Measurements from ENCODE around the gene ENOX1.
"Not testable (repeated sequence)": the region's sequence is repeated elsewhere in the genome, so short reads cannot be mapped to it uniquely, and the experiment has no call there.

The ENOX1 gene

DNA sequence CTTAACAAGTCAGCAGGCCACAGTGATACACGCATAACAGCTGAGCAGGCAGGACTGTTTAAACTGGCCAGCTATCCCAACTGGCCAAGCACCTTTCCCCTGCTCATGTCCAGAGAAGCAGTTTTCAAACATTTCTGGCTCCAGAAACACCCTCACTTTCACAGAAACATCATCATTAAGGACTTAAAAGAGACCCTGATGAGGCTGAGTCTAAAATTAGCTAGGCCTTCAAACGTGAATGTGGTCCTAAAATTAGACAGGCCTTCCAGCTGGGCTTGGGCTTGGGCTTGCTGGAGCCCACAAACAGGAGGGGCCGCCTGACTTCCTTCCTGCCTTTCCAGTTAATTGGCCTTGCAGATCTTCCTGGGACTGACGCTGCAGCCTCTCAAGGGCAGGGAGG is 429.2 kb downstream of the ENOX1 start:
- no peak for DNase-seq (ENCODE audit: low read depth in 2 of 2)

DNA sequence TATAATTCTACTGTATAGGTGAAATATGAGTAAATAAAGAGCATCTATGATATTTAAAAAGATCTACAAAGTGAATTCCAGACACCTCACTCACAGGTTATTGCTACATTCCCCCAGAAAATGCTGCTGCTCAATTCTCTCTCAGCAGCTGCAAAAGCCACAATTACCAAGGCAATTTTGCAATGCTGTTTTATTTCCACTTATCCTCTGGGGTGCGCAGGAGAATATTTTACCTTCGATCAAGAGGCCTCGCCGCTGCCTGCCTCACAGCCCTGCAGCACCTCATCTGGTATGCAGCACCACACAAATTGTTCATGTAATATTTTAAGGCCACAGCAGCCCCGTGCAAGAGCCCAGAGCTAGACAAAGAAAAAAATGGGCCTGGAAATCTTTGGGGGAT is 430.2 kb downstream of the ENOX1 start:
- DNase-seq (ENCODE audit: low read depth in 2 of 2) = no peak

DNA sequence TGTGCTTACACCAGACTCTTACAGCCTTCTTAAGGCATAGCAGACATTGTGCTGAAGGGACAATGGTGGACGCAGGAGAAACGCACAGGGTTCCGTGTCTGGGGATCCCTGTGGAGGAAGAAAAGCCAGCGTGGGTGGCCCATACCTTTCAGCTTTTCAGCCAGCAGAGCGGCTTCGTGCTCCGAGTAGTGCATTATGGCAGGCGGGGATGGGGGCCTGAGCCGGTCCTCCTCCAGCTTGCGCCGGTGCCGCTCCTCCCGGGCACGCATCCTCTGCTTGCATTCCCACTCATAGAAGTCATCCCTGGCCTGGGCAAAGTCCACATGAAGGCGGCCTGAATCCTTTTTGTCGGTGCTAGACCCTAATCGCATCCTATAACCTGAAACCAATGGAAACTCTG is 431.0 kb downstream of the ENOX1 start:
- DNase-seq (ENCODE audit: low read depth in 2 of 2) = no peak

DNA sequence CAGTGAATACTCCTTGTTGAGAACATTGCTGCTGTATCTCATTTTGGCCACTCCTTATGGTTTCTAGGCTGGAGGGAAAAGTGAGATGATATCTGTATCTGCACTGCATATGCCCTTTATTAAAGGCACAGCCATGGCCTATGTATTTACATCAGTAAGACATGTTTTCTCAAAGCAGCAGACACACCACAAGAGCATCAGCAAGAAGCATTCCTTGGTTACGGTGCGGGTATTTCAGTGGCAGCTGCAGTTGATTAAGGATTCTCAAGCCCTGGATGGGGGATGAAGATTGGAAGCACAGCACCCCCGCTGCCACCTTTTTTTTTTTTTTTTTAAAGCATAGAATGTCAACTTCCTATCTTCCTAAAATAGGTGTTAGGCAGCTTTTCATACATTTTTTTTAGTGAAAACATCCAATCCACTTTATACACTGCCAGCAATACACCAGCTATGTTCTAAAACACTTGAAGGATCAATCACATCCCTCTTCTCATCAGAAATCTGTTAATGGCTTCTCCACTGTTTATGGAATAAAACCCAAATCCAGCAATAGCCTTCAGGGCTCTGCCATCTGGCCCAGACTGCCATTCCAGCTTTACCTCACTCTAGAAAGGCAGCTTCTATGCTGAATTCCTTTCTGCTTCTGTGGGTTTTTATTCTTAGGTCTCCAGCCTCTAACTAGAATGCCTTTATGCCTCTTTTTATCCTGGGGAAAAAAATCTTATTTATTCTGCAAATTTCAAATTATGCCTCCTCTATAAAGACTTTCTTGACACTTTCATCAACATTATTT is 432.4 kb downstream of the ENOX1 start:
- DNase-seq (ENCODE audit: low read depth in 2 of 2) = no peak

DNA sequence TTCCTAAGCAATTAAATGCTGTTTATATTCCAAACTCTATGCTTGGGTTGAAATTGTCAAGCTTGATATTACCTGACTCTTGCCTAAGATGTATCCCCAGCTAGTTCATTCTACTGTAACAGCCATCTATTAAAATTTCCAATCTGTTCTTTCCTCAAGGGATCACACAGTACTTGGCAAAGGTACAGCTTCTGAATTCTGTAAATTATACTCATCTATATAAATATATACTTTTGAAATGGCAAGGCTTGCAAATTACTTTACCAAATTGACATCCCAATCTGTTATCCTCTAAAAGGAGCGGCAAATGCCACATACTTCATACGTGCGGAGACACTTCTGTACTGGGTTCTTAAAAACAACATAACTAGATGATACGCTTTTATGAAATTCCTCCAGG is 433.1 kb downstream of the ENOX1 start:
- DNase-seq (ENCODE audit: low read depth in 2 of 2) = no peak

GRCh38 chr13:43351612-43352011 is 435.2 kb downstream of the ENOX1 start:
- DNase-seq (ENCODE audit: low read depth in 2 of 2) = not testable (repeated sequence)

GRCh38 chr13:43348397-43348796 is 438.4 kb downstream of the ENOX1 start:
- DNase-seq (ENCODE audit: low read depth in 2 of 2) = no peak

DNA sequence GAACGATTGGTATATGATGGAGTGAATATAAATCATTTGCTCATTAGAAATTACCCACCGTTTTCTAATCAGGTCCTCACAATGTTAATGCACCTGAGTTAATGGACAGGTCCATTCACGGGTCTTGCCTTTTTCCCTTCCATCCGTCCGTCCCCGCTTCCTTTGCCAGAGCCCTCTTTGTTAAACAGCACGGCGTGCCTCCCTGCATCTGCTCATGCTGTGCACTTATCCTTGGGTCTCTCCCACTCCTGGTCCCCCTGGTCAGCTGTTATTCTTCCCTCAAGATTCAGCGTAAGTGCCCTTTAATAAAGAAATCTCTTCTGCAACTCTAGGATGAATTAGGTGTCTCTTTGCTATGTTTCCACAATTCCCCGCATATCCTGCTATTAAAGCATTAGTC is 438.9 kb downstream of the ENOX1 start:
- no peak for DNase-seq (ENCODE audit: low read depth in 2 of 2)

DNA sequence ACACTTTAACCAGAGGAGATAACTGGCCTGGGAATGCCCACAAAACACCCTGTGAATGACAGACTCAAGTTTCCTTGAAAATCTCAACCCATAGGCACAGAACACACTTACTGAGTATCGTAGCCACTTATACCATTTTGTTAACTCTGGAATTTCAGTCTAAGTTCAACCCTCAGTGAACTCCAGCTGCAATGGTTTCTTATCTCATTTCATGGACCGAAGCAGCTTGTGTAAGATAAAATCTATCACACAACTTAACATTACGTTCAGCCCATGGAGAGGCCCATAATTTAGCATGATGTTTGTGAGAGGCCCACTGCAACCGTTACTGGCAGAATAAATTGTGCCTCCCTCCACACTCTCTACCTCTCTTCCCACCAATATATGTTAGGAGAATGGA is 440.3 kb downstream of the ENOX1 start:
- no peak for DNase-seq (ENCODE audit: low read depth in 2 of 2)

DNA sequence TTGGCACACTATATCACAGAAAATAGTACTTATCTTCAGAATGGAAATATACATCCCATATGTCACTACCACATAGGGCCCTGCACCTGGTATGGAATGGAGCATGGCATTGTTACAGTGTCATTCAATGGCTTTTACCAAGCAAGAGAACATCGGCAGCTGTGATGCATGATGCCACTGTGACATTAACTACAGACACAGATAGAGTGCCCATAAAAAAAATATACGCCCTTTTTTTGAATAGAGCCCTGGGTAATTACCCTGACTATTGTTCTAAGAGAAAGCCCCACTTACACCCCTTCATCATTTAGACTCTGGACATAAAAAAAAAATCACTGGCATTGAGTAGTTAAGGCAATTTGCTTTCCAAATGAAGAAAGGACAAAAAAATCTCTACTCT is 443.1 kb downstream of the ENOX1 start:
- no peak for DNase-seq (ENCODE audit: low read depth in 2 of 2)

DNA sequence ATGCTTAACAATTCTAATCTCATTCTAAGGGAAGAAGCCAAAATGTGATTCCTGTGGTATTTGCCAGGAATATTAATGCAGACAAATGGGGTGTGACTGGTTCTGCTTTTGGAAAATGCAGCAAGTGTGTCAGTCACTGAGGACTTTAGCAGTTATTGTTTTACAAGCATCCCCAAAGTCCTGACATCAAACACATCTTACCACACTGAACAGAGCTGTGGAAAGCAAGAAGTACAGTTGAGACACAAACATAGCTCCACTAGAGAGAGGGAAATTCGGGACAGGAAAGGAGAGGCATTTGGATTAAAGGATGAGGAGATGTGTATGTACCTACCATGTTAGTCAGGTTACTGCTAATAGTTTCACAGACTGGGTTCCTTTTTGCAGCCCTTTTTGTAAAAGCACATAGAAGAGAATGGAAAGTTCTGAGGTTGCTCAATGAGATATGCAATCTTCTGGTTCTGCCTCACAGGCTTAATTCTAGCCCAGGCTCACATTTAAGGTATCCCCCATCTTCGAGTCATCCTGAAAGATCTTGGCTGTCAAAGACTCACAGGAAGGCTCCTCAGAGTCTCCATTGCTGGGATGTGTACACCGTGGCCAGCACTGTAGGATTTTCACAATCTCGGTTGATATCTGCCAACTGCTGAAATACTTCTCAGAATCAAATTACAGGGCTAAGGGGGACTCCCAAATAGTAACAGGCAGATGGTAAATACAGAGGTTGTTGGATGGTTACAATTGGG is 446.8 kb downstream of the ENOX1 start:
- no peak for DNase-seq (ENCODE audit: low read depth in 2 of 2)

- DNase-seq (ENCODE audit: low read depth in 2 of 2) = no peak
These were observed 447.5 kb downstream of the ENOX1 start for GRCh38 chr13:43339145-43339804.

GRCh38 chr13:43335764-43336163 is 451.0 kb downstream of the ENOX1 start:
- no peak for DNase-seq (ENCODE audit: low read depth in 2 of 2)

DNA sequence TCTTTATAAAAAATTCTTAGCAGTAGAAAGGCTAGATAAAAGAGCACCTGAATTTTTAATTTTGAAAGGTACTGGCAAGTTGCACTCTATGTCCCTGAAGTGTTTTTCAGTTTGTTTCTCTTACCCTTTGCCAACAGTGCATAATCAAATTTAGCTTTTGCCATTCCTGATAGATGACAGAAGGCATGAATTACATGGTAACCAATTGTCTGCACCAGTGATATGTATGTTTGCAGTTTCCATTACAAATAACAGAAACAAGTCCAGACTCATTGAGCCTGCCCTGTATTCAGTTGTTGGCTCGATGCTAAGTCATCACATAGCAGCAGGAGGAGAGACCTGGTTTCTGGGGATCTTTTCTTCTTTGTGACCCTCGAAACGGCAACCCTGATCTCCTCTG is 453.6 kb downstream of the ENOX1 start:
- DNase-seq (ENCODE audit: low read depth in 2 of 2) = no peak

- DNase-seq (ENCODE audit: low read depth in 2 of 2) = no peak
These were observed 455.1 kb downstream of the ENOX1 start for GRCh38 chr13:43331672-43332071.

- no peak for DNase-seq (ENCODE audit: low read depth in 2 of 2)
These were observed 457.1 kb downstream of the ENOX1 start for GRCh38 chr13:43329702-43330101.

DNA sequence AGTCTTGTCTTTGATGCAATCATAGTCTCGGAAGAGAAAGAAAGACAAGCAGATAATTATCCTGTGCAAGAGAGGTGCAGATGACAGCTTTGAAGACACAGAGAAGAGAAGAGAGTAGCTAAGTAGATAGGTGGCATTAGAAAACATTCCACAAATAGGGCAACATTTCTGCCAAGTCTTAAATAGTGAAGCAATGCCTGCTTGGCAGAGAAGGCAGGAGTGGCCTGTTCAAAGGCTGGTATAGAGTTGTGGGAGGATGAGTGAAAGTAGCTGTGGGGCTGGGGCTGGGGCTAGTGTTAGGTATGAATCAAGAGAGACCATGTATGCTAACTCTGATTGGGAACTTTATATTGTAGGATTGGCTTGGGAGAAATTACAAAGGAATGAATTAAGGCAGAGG is 457.9 kb downstream of the ENOX1 start:
- DNase-seq (ENCODE audit: low read depth in 2 of 2) = no peak

- no peak for DNase-seq (ENCODE audit: low read depth in 2 of 2)
These were observed 460.7 kb downstream of the ENOX1 start for GRCh38 chr13:43326100-43326499.

GRCh38 chr13:43325636-43326035 is 461.1 kb downstream of the ENOX1 start:
- no peak for DNase-seq (ENCODE audit: low read depth in 2 of 2)

DNA sequence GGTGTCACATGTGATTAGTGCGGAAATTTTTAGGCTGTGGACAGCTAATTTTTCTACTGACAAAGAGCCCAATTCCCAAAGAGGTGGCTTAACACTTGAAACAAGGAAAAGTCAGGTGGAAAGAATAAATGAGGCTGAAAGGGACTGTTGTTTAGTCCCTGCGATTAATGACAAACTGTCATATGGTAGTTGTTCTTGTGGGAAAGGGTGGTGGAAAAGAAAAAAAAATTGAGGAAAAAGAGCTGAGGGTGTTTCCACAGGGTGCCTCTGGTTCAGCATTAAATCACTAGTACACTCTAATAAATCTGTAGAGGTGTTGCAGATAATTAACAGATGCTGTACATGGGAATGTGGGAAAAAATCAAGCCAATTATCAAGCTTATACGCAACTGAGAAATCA is 462.6 kb downstream of the ENOX1 start:
- no peak for DNase-seq (ENCODE audit: low read depth in 2 of 2)

DNA sequence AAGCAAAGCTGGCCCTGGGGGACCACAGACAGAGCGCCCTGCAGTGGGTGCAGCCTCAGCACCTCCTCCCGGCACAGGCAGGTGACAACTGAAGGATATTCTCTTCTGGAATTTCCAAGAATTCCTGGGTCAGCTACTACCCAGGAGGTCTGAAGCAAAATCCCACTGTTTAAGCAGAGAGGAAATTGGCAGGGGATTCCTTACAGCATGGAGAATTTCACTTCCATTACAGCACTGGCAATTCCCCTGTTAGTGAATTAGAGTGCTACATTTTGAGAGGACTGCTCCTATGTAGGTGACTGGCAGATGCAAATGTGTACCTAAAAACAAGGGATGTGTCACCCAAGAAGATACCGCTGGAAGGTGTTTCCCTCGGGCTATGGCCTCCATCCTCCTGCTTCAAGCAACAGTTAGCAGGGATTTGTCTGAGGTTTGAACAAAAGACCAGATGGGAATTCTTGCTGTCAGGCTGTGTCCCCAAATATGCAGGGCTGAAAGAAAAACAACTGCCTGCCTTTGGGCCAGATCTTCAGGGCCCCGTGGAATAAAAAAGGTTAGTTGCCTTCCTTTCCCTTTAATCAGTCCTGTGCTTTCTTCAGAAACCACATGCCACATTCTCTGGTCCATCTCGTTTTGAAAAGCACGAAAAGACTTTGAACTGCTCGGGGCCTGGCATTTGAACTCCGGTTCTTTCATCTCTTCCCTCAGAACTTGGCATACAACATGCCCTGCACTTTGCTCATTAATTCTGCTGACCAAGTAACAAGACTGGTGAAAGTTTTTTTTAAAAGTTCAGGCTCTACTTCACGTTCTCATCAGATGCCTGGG is 466.9 kb downstream of the ENOX1 start:
- no peak for DNase-seq (ENCODE audit: low read depth in 2 of 2)

DNA sequence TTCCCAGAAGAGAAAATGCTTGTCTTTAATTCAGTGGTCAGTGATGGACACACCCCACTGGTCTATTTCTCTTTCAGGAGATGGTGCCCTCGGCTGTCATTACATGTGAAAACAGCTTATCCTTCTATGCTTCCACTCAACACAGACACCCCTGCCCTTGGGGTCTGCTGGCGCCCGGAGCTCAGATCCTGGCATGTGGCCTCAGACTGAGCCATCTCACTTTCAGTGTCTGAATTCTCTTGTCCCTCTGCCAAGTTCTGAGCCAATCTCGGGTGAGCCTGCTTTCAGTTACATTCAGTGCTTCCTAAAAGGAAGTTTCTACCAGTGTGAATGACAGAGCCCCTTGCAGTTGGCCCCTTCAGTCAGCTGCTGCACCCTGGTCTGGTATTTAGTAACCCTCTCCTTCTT is 469.8 kb downstream of the ENOX1 start:
- peak in 1 of 2 experiments; percentile 45 for DNase-seq (ENCODE audit: low read depth in 2 of 2)
